GM10248 (cell line): Measurements from ENCODE around the gene SPP2.

Experiments used
- CTCF ChIA-PET: fragments of 300-600 bp; sonication (Branson Sonifier 250); formaldehyde crosslinking; extraction: SDS; loops from one replicate; lab custom pipeline; 2021; ENCODE audit warnings: antibody characterized with exemption; lab: Yijun Ruan, JAX
- POLR2A ChIA-PET: fragments of 350-650 bp; sonication (Branson Sonifier 250); formaldehyde crosslinking; extraction: SDS; loops from one replicate; lab custom pipeline; 2020; ENCODE audit warnings: antibody characterized with exemption; lab: Yijun Ruan, JAX
- DNase-seq: peaks from one replicate; pipeline ENCODE4 v3.0.0; 2012; ENCODE audit errors: extremely low spot score
- TF ChIP-seq, protein P1 (sequence below): IDR thresholded peaks from 2 replicates; pipeline ENCODE4 v1.5.1; 2012; ENCODE audit warnings: mild to moderate bottlenecking, low read depth; ENCODE audit errors: extremely low read depth, missing control alignments, control extremely low read depth

Gene SPP2

DNA sequence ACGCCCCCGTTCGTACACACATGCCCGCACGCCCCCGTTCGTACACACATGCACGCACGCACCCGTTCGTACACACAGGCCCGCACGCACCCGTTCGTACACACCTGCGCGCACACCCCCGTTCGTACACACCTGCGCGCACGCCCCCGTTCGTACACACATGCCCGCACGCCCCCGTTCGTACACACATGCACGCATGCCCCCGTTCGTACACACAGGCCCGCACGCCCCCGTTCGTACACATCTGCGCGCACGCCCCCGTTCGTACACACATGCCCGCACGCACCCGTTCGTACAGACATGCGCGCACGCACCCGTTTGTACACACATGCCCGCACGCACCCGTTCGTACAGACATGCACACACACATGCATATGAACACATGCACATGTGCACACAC lies 45.7 kb downstream of the SPP2 start:
- TF ChIP-seq, protein P1, sequence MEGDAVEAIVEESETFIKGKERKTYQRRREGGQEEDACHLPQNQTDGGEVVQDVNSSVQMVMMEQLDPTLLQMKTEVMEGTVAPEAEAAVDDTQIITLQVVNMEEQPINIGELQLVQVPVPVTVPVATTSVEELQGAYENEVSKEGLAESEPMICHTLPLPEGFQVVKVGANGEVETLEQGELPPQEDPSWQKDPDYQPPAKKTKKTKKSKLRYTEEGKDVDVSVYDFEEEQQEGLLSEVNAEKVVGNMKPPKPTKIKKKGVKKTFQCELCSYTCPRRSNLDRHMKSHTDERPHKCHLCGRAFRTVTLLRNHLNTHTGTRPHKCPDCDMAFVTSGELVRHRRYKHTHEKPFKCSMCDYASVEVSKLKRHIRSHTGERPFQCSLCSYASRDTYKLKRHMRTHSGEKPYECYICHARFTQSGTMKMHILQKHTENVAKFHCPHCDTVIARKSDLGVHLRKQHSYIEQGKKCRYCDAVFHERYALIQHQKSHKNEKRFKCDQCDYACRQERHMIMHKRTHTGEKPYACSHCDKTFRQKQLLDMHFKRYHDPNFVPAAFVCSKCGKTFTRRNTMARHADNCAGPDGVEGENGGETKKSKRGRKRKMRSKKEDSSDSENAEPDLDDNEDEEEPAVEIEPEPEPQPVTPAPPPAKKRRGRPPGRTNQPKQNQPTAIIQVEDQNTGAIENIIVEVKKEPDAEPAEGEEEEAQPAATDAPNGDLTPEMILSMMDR = no peak
- POLR2A ChIA-PET = no interaction called here

GRCh38 chr2:234098681-234099080 lies 48.2 kb downstream of the SPP2 start:
- ChIA-PET CTCF (no interaction called here), POLR2A (no interaction called here)
- no peak for DNase-seq
- TF ChIP-seq, protein P1 = no peak

More for the DNA sequence above, 45.7 kb downstream of the SPP2 start:
- DNase-seq = no peak
- CTCF ChIA-PET = interaction anchor here (1.5 kb wide), 1 partner anchor 9 kb away, joined by 3 read pairs; no protein-coding TSS in a partner anchor

DNA sequence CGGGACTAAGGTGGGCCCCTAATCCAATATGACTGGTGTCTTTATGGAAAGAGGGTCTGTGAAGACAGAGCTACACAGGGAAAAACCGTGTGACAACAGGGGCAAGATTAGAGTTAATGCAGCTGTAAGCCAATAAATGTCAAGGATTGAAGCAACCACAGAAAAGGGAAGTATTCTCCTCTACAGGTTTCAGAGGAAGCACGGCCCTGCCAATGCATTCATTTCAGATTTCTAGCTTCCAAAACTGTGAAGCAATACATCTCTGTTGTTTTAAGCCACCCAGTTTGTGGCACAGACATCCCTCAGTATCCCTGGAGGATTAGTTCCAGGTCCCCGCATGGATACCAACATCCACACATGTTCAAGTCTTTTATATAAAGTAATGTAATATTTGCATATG lies 48.8 kb downstream of the SPP2 start:
- DNase-seq = no peak
- TF ChIP-seq, protein P1 = no peak
- ChIA-PET POLR2A (no interaction called here), CTCF (interaction anchor here (1.1 kb wide), 1 partner anchor 48 kb away, joined by 3 read pairs; no protein-coding TSS in a partner anchor)

DNA sequence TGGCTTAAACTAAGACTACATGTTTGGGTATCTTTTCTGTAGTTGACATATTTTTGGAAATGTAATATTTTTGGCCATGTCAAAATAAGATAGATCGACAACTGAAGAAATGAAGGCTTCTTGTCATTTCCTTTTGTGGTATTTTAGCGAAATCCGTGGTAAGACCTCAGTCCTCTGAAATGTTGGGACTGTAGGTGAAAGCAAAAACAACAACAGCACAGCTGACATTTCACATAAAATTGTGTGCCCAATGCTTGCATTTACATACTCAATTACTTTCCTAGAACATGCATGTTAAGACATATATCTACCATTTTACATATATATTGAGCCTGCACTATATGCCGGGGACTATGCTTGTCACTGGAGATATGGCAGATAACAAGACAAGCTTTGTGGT lies 50.2 kb downstream of the SPP2 start:
- DNase-seq = no peak
- ChIA-PET CTCF (no interaction called here), POLR2A (no interaction called here)
- TF ChIP-seq, protein P1 = no peak

- ChIA-PET POLR2A (no interaction called here), CTCF (no interaction called here)
- TF ChIP-seq, protein P1 = no peak
- DNase-seq = no peak
Measured at GRCh38 chr2:234102112-234102511, 51.6 kb downstream of the SPP2 start.

DNA sequence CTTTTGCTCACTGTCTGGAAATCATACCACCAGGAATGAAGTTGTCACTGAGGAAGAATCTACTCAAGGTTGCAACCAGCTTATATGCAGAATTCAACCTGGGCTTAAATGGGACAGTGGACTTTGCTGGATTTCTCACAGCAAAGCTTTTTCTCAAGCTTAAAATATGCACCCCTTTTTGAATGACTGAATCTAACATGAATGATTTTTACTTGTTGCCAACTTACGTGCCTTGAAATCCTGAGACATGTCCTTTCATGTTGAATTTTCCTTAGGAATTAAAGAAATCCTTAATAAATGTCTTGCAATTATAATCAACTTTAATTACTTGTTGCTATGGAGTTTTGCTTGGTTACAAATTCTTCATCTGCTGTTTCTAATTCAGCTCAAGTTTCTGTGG lies 57.4 kb downstream of the SPP2 start:
- ChIA-PET POLR2A (no interaction called here), CTCF (no interaction called here)
- TF ChIP-seq, protein P1 = no peak
- no peak for DNase-seq
